HG02973 (cell line): ENCODE results near the gene BEGAIN.

Experiments used
- ATAC-seq: cut with Tn5 transposase; IDR thresholded peaks from one replicate; pipeline ENCODE4 v1.9.1; 2021; ENCODE audit warnings: moderate library complexity; ENCODE audit not compliant: unreplicated experiment

BEGAIN gene

GRCh38 chr14:100602621-100603230, 15.5 kb upstream of the BEGAIN start:
- no peak for ATAC-seq

- no peak for ATAC-seq
Measured at GRCh38 chr14:100601914-100602313, 14.7 kb upstream of the BEGAIN start.

GRCh38 chr14:100601064-100601463, 13.8 kb upstream of the BEGAIN start:
- no peak for ATAC-seq

- ATAC-seq: no peak
Measured at GRCh38 chr14:100599981-100600380, 12.8 kb upstream of the BEGAIN start.

GRCh38 chr14:100594625-100594951, 7.4 kb upstream of the BEGAIN start:
- ATAC-seq: no peak

- ATAC-seq: no peak
Measured at GRCh38 chr14:100593751-100594624, 6.8 kb upstream of the BEGAIN start.

- ATAC-seq: no peak
Measured at GRCh38 chr14:100592972-100593371, 5.8 kb upstream of the BEGAIN start.

GRCh38 chr14:100592461-100592891, 5.3 kb upstream of the BEGAIN start:
- ATAC-seq: no peak

GRCh38 chr14:100591453-100592371, 4.5 kb upstream of the BEGAIN start:
- ATAC-seq: no peak

- no peak for ATAC-seq
Measured at GRCh38 chr14:100590726-100591452, 3.7 kb upstream of the BEGAIN start.

- ATAC-seq: no peak
Measured at GRCh38 chr14:100589760-100590469, 2.7 kb upstream of the BEGAIN start.

GRCh38 chr14:100589071-100589759, 2.0 kb upstream of the BEGAIN start:
- no peak for ATAC-seq

- ATAC-seq: no peak
Measured at GRCh38 chr14:100588671-100589070, 1.5 kb upstream of the BEGAIN start.

- ATAC-seq: no peak
Measured at GRCh38 chr14:100587763-100588411, 670 bp upstream of the BEGAIN start.

GRCh38 chr14:100586403-100587085, 673 bp downstream of the BEGAIN start:
- ATAC-seq: no peak

- ATAC-seq: no peak
Measured at GRCh38 chr14:100586153-100586402, 1.1 kb downstream of the BEGAIN start.

GRCh38 chr14:100585448-100586152, 1.6 kb downstream of the BEGAIN start:
- ATAC-seq: no peak
